Measurements from ENCODE around the gene SARNP. TPM values are rescaled to one million over a fixed set of nuclear protein-coding genes. Genes with fewer than 3 reads are reported as not detected.
A peak's percentile ranks its signal among the peaks of the same experiment; 100 is the strongest.

The SARNP gene
- total and polyA plus RNA-seq, 4 experiments from 2014 or later = 47.7 to 122 (median 69.8) TPM

GRCh38 chr12:55723516-55724225, 93.9 kb downstream of the SARNP start:
- no peaks in the 10 kb centered on the region for H3K27me3 ChIP-seq (ENCODE audit: insufficient read depth, low read length)
- DNase-seq = no peak
- peaks cover 24% of the 10 kb centered on the region for H3K4me1 ChIP-seq (ENCODE audit: insufficient read depth, low read length)
- no peaks in the 10 kb centered on the region for H3K9me3 Mint-ChIP-seq
- no peaks in the 10 kb centered on the region for H3K9me3 ChIP-seq (ENCODE audit: control insufficient read depth in 1 of 2, low read length in 2 of 2)
- ChIA-PET POLR2A (ENCODE audit: partially characterized antibody) (interaction anchor here (1.2 to 3.8 kb wide), 2 partner anchors 15 to 24 kb away, joined by 3 to 27 read pairs; no protein-coding TSS in a partner anchor), CTCF (ENCODE audit: partially characterized antibody) (interaction anchor here (0.7 to 4.8 kb wide), 5 partner anchors 10 to 356 kb away, joined by 3 to 61 read pairs (median 3); partner anchors contain the start of gene ERBB3)
- no peaks in the 10 kb centered on the region for H3K27me3 Mint-ChIP-seq
- H3K4me1 Mint-ChIP-seq = peaks cover 21 to 54% (median 34%) of the 10 kb centered on the region in 4 donors
- intact Hi-C loops (cut with micrococcal nuclease) = loop anchor here (1.0 kb wide), 1 partner anchor 14 kb away; no protein-coding TSS in a partner anchor
- no peak overlapping the region for H3K4me3 Mint-ChIP-seq
- H3K27ac Mint-ChIP-seq = peak overlapping the region in 3 of 7 donors; percentile 22 to 77 (median 38)
- peaks cover 15% of the 10 kb centered on the region for H3K36me3 ChIP-seq (ENCODE audit: insufficient read depth, low read length)
- no peak overlapping the region for H3K4me3 ChIP-seq (ENCODE audit: low read length in 2 of 2)
- H3K36me3 Mint-ChIP-seq = peaks cover 4 to 24% of the 10 kb centered on the region in 2 donors
- H3K27ac ChIP-seq (ENCODE audit: low read depth, low read length) = no peak overlapping the region

- H3K27me3 ChIP-seq (ENCODE audit: insufficient read depth, low read length) = no peaks in the 10 kb centered on the region
- Mint-ChIP-seq H3K4me3 (no peak overlapping the region), H3K27ac (peak overlapping the region in 2 of 7 donors; percentile 38 to 53), H3K36me3 (peaks cover 4 to 24% of the 10 kb centered on the region in 2 donors), H3K27me3 (no peaks in the 10 kb centered on the region), H3K4me1 (peaks cover 24 to 59% (median 39%) of the 10 kb centered on the region in 4 donors), H3K9me3 (no peaks in the 10 kb centered on the region)
- H3K9me3 ChIP-seq (ENCODE audit: control insufficient read depth in 1 of 2, low read length in 2 of 2) = no peaks in the 10 kb centered on the region
- ChIA-PET CTCF (ENCODE audit: partially characterized antibody) (interaction anchor here (1.0 to 4.8 kb wide), 3 partner anchors 9 to 15 kb away, joined by 3 to 61 read pairs (median 4); no protein-coding TSS in a partner anchor), POLR2A (ENCODE audit: partially characterized antibody) (interaction anchor here (0.6 to 3.8 kb wide), 3 partner anchors 15 to 645 kb away, joined by 3 to 27 read pairs (median 3); no protein-coding TSS in a partner anchor)
- intact Hi-C loops (cut with micrococcal nuclease) = no loop called here
- no peak for DNase-seq
- H3K27ac ChIP-seq (ENCODE audit: low read depth, low read length) = no peak overlapping the region
- peaks cover 15% of the 10 kb centered on the region for H3K36me3 ChIP-seq (ENCODE audit: insufficient read depth, low read length)
- peaks cover 29% of the 10 kb centered on the region for H3K4me1 ChIP-seq (ENCODE audit: insufficient read depth, low read length)
- H3K4me3 ChIP-seq (ENCODE audit: low read length in 2 of 2) = no peak overlapping the region
Observed at GRCh38 chr12:55722948-55723347, 94.6 kb downstream of the SARNP start.

- H3K36me3 Mint-ChIP-seq = peaks cover 4 to 28% of the 10 kb centered on the region in 2 donors
- Histone ChIP-seq H3K27me3 (ENCODE audit: insufficient read depth, low read length) (no peaks in the 10 kb centered on the region), H3K9me3 (ENCODE audit: control insufficient read depth in 1 of 2, low read length in 2 of 2) (no peaks in the 10 kb centered on the region), H3K27ac (ENCODE audit: low read depth, low read length) (no peak overlapping the region), H3K36me3 (ENCODE audit: insufficient read depth, low read length) (peaks cover 15% of the 10 kb centered on the region), H3K4me1 (ENCODE audit: insufficient read depth, low read length) (peaks cover 29% of the 10 kb centered on the region), H3K4me3 (ENCODE audit: low read length in 2 of 2) (no peak overlapping the region)
- no peaks in the 10 kb centered on the region for H3K27me3 Mint-ChIP-seq
- intact Hi-C loops (cut with micrococcal nuclease) = no loop called here
- no peaks in the 10 kb centered on the region for H3K9me3 Mint-ChIP-seq
- ChIA-PET POLR2A (ENCODE audit: partially characterized antibody) (no interaction called here), CTCF (ENCODE audit: partially characterized antibody) (interaction anchor here (1.2 to 4.8 kb wide), 3 partner anchors 8 to 17 kb away, joined by 4 to 61 read pairs (median 4); no protein-coding TSS in a partner anchor)
- DNase-seq = no peak
- H3K27ac Mint-ChIP-seq = peak overlapping the region in 3 of 7 donors; percentile 14 to 57 (median 37)
- H3K4me1 Mint-ChIP-seq = peaks cover 23 to 59% (median 43%) of the 10 kb centered on the region in 4 donors
- no peak overlapping the region for H3K4me3 Mint-ChIP-seq
Observed at GRCh38 chr12:55721601-55722213, 95.8 kb downstream of the SARNP start.

- ChIA-PET CTCF (ENCODE audit: partially characterized antibody) (interaction anchor here (0.7 to 1.2 kb wide), 2 partner anchors 9 to 17 kb away, joined by 3 to 4 read pairs; no protein-coding TSS in a partner anchor), POLR2A (ENCODE audit: partially characterized antibody) (no interaction called here)
- Histone ChIP-seq H3K36me3 (ENCODE audit: insufficient read depth, low read length) (peaks cover 15% of the 10 kb centered on the region), H3K9me3 (ENCODE audit: control insufficient read depth in 1 of 2, low read length in 2 of 2) (no peaks in the 10 kb centered on the region), H3K27me3 (ENCODE audit: insufficient read depth, low read length) (no peaks in the 10 kb centered on the region), H3K27ac (ENCODE audit: low read depth, low read length) (no peak overlapping the region), H3K4me3 (ENCODE audit: low read length in 2 of 2) (no peak overlapping the region), H3K4me1 (ENCODE audit: insufficient read depth, low read length) (peaks cover 32% of the 10 kb centered on the region)
- peaks cover 0 to under 1% (median 0%) of the 10 kb centered on the region in 8 donors for H3K9me3 Mint-ChIP-seq
- intact Hi-C loops (cut with micrococcal nuclease) = no loop called here
- H3K4me1 Mint-ChIP-seq = peaks cover 20 to 59% (median 42%) of the 10 kb centered on the region in 4 donors
- H3K27ac Mint-ChIP-seq = peak overlapping the region in 4 of 7 donors; percentile 22 to 57 (median 35)
- peaks cover 4 to 28% of the 10 kb centered on the region in 2 donors for H3K36me3 Mint-ChIP-seq
- DNase-seq = peak in 2 of 5 donors; percentile 31 to 33
- H3K27me3 Mint-ChIP-seq = no peaks in the 10 kb centered on the region
- peak overlapping the region in 1 of 8 donors; percentile 7 for H3K4me3 Mint-ChIP-seq
Observed at GRCh38 chr12:55720894-55721444, 96.6 kb downstream of the SARNP start.

GRCh38 chr12:55720071-55720564, 97.4 kb downstream of the SARNP start, which contains the start of gene RDH5:
Gene RDH5 (plus strand): TSS chr12:55720393. CDS start chr12:55721185, 792 bp downstream.
- intact Hi-C loops (cut with micrococcal nuclease) = no loop called here
- Histone ChIP-seq H3K27me3 (ENCODE audit: insufficient read depth, low read length) (no peaks in the 10 kb centered on the region), H3K4me1 (ENCODE audit: insufficient read depth, low read length) (peaks cover 39% of the 10 kb centered on the region), H3K27ac (ENCODE audit: low read depth, low read length) (no peak within 1 kb of the TSS), H3K9me3 (ENCODE audit: control insufficient read depth in 1 of 2, low read length in 2 of 2) (no peaks in the 10 kb centered on the region), H3K36me3 (ENCODE audit: insufficient read depth, low read length) (peaks cover 15% of the 10 kb centered on the region), H3K4me3 (ENCODE audit: low read length in 2 of 2) (no peak within 1 kb of the TSS)
- Mint-ChIP-seq H3K27me3 (peaks cover 0 to 1% of the 10 kb centered on the region in 2 donors), H3K36me3 (peaks cover 0 to 32% of the 10 kb centered on the region in 2 donors), H3K4me1 (peaks cover 22 to 61% (median 43%) of the 10 kb centered on the region in 4 donors), H3K4me3 (peak within 1 kb of the TSS in 1 of 8 donors; percentile 25), H3K27ac (peak within 1 kb of the TSS in 4 of 7 donors; percentile 22 to 78 (median 49)), H3K9me3 (peaks cover 0 to 4% (median 0%) of the 10 kb centered on the region in 8 donors)
- ChIA-PET POLR2A (ENCODE audit: partially characterized antibody) (interaction anchor here (1.1 to 1.3 kb wide), 3 partner anchors 7 to 18 kb away, joined by 3 to 6 read pairs (median 5); partner anchors contain the start of gene CD63), CTCF (ENCODE audit: partially characterized antibody) (interaction anchor here (0.7 to 5.1 kb wide), 3 partner anchors 14 to 18 kb away, joined by 3 to 44 read pairs (median 3); no protein-coding TSS in a partner anchor)
- DNase-seq = no peak

GRCh38 chr12:55719371-55719770, 98.2 kb downstream of the SARNP start:
- ChIA-PET POLR2A (ENCODE audit: partially characterized antibody) (interaction anchor here (1.0 to 1.3 kb wide), 4 partner anchors 8 to 19 kb away, joined by 3 to 6 read pairs (median 4); partner anchors contain the start of gene CD63), CTCF (ENCODE audit: partially characterized antibody) (interaction anchor here (0.8 to 5.1 kb wide), 2 partner anchors 14 to 19 kb away, joined by 3 to 44 read pairs; no protein-coding TSS in a partner anchor)
- H3K27me3 Mint-ChIP-seq = peaks cover 0 to 1% of the 10 kb centered on the region in 2 donors
- DNase-seq = no peak
- H3K4me3 Mint-ChIP-seq = peak overlapping the region in 1 of 8 donors; percentile 25
- peaks cover 0 to 4% (median 0%) of the 10 kb centered on the region in 8 donors for H3K9me3 Mint-ChIP-seq
- H3K36me3 Mint-ChIP-seq = peaks cover 0 to 29% of the 10 kb centered on the region in 2 donors
- H3K9me3 ChIP-seq (ENCODE audit: control insufficient read depth in 1 of 2, low read length in 2 of 2) = no peaks in the 10 kb centered on the region
- no peak overlapping the region for H3K27ac ChIP-seq (ENCODE audit: low read depth, low read length)
- intact Hi-C loops (cut with micrococcal nuclease) = loop anchor here (5.0 kb wide), 1 partner anchor 72 kb away; no protein-coding TSS in a partner anchor
- H3K4me3 ChIP-seq (ENCODE audit: low read length in 2 of 2) = no peak overlapping the region
- peaks cover 18 to 54% (median 38%) of the 10 kb centered on the region in 4 donors for H3K4me1 Mint-ChIP-seq
- no peak overlapping the region for H3K27ac Mint-ChIP-seq
- H3K27me3 ChIP-seq (ENCODE audit: insufficient read depth, low read length) = no peaks in the 10 kb centered on the region
- H3K36me3 ChIP-seq (ENCODE audit: insufficient read depth, low read length) = peaks cover 15% of the 10 kb centered on the region
- H3K4me1 ChIP-seq (ENCODE audit: insufficient read depth, low read length) = peaks cover 40% of the 10 kb centered on the region

Data from CD4-positive, alpha-beta memory T cell (primary cell).